GM21528 (cell line): ENCODE results near the gene SLC43A3.

Source experiments
- ATAC-seq: cut with Tn5 transposase; IDR thresholded peaks from one replicate; pipeline ENCODE4 v1.9.1; 2021; ENCODE audit warnings: mild to moderate bottlenecking, moderate library complexity; ENCODE audit not compliant: unreplicated experiment, low FRiP score

The SLC43A3 gene

GRCh38 chr11:57426929-57427726, at the start of gene SLC43A3:
TSS of gene SLC43A3 (minus strand) at chr11:57427121. CDS start at chr11:57426172, 949 bp downstream.
- peak; percentile 59 for ATAC-seq

DNA sequence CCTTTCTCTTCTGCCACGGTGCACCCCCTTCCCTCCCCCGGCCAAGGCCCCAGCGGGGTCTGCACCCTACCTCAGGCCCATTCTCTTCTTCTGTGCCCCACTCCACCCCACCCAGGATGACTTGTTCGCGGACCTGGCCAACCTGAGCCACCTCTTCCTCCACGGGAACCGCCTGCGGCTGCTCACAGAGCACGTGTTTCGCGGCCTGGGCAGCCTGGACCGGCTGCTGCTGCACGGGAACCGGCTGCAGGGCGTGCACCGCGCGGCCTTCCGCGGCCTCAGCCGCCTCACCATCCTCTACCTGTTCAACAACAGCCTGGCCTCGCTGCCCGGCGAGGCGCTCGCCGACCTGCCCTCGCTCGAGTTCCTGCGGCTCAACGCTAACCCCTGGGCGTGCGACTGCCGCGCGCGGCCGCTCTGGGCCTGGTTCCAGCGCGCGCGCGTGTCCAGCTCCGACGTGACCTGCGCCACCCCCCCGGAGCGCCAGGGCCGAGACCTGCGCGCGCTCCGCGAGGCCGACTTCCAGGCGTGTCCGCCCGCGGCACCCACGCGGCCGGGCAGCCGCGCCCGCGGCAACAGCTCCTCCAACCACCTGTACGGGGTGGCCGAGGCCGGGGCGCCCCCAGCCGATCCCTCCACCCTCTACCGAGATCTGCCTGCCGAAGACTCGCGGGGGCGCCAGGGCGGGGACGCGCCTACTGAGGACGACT, 49.3 kb upstream of the SLC43A3 start:
- ATAC-seq: peak; percentile 30

GRCh38 chr11:57475671-57476046, 48.7 kb upstream of the SLC43A3 start:
- peak; percentile 16 for ATAC-seq

DNA sequence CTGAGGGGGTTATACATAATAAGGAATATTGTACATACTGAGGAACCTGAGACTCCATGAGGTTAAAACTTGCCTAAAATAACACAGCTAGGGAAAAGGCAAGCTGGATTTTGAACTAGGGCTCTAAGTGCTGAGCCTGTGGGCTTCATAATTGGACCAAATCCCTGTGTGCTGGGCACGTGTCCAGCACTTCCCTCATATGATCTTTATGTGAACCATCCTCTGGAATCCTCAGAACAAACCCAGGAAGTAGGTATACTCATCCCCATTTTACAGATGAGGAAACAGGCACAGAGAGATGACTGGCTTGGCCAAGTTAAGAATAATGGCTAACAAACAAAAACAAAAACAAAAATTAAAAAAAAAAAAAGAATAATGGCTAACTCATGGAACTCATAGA, 48.3 kb upstream of the SLC43A3 start:
- no peak for ATAC-seq

DNA sequence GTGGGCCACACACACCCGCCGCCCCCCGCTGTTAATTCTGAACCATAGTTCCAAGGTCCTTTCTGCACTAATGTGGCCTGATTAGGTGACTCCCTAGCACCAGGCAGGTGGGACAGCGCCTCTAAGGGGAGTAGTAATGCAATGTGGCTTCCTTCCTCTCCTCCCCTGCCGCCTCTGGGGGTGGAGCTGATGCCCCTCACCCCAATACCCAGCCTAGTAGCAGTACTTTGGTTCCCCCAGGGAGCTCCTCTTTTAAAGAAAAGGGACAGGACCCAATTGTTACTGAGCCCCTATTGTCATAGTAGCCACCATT, 47.8 kb upstream of the SLC43A3 start:
- ATAC-seq: no peak

- no peak for ATAC-seq
These were observed 47.3 kb upstream of the SLC43A3 start for GRCh38 chr11:57474017-57474802.

- no peak for ATAC-seq
These were observed 46.4 kb upstream of the SLC43A3 start for GRCh38 chr11:57473285-57473841.

DNA sequence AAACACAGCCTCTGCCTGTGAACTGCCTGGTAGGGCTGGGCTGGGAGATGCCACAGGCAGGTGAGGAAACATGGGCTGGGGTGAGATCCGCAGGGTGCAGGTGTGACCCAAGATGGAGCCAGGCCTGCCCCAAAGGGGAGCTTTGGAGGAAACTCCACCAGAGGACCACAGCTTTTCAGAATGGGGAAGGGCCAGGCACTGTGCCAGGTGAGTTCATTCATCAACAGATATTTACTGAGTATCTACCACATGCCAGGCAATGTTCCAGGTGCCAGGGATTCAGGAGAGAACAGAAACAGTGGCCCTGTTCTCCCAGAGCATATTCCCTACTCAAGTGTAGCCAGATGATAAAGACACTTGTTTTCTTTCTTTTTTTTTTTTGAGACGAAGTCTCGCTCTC, 44.6 kb upstream of the SLC43A3 start:
- no peak for ATAC-seq

GRCh38 chr11:57469268-57469667, 42.3 kb upstream of the SLC43A3 start:
- no peak for ATAC-seq

- ATAC-seq: no peak
These were observed 41.4 kb upstream of the SLC43A3 start for GRCh38 chr11:57468276-57468675.

GRCh38 chr11:57467508-57468157, 40.7 kb upstream of the SLC43A3 start:
- no peak for ATAC-seq

DNA sequence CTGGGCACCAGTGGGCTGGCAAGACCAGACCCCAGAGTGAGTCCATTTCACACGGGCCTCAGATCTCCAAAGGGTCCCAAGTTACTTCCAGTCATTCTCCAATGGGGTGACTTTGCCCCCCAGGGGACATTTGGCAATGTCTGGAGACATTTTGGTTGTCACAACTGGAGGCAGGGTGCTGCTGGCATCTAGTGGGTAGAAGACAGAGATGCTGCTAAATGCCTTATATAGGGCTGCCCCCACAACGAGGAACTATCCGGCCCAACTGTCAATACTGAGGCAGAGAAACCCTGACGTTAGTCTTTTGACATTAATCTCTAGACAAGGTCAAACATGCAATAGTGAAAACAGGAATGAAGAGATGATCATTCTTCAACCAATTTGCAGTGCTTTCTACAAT, 39.8 kb upstream of the SLC43A3 start:
- no peak for ATAC-seq

DNA sequence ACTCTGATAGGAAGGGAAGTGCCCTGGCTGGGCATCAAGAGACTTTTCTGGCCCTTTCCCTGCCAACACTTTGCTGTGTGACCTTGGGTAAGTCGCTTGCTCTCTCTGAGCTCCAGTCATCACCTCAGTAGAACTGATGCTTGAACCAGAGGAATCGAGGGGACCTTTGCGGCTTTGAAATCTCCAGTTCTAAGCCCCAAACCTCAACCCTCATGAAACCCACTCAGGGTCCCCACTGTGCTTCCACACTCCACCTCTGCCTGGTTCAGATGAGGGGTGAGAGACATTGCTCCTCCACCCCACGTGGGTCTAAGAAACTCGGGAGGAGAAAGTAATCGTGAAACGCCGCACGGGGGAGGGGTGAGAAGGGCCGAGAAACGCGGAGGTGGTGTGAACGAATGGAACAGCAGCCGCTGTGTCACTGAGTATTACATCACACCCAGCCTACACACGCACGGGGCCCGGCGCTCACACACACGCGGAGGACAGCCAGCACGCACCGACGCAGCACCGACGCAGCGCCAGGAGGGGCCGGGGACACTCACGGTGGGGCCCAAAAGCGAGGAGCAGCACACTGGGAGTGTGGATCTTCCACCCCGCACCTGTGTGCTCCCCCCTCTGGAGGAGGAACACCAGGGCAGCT, 37.7 kb upstream of the SLC43A3 start:
- no peak for ATAC-seq

DNA sequence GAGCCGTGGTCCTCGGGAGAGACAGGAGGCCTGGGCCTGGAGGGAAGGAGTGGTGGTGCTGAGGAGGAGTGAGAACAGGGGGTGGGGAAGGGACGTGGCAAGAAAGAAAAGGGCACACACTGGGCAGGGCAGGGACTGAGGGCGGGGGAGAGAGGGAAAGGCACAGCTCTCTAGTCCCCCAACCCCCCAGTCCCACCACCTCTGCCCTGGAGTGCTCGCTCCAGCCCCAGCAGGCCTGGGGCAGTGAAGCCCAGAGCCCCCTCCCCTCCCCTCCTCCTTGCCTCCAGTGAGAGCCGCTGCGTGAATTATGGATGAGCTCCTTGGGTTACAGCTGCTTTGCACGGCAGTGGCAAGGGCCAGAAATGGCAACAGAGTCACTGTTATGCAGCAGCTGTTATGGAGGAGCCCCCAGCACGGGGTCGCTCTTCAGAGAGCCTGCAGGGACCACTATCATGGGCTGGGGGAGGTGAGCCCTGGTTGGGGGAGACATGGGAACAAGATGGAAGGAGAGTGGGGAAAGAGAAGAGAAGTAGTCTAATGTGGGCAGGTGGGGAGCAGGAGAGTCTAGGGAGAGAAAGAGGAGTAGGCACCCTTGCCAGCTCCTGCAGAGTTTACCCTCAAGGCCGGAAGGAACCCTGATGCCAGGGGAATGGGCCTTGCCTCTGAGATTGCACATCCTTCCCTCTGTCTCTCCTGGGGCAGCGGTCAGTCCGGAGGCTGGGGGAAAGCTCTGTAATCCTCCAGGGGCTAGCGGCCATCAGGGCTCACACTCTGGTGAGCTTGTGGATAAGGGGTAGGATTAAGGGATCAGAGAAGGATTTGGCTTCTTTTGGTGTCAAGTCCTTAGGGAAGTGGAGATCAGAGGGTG, 37.0 kb upstream of the SLC43A3 start:
- no peak for ATAC-seq

DNA sequence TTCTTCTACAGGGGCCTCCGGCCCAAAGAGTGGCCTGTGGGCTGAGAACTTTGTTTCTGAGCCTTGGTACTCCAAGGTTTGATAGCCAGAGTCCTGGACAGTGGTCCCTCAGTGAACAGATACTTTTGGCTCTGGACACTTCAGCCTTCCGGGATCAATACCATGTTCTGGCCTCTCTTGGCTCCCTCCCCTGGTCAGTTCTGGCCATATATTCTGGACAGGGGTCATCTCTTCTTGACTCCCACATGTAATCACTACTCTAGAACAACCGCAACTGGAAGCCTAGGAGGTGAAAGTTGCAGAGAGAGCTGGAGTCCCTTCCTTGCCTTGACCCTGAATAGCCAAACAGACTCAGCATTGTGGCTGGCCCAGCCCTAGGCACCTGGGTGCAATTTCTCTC, 35.7 kb upstream of the SLC43A3 start:
- no peak for ATAC-seq

DNA sequence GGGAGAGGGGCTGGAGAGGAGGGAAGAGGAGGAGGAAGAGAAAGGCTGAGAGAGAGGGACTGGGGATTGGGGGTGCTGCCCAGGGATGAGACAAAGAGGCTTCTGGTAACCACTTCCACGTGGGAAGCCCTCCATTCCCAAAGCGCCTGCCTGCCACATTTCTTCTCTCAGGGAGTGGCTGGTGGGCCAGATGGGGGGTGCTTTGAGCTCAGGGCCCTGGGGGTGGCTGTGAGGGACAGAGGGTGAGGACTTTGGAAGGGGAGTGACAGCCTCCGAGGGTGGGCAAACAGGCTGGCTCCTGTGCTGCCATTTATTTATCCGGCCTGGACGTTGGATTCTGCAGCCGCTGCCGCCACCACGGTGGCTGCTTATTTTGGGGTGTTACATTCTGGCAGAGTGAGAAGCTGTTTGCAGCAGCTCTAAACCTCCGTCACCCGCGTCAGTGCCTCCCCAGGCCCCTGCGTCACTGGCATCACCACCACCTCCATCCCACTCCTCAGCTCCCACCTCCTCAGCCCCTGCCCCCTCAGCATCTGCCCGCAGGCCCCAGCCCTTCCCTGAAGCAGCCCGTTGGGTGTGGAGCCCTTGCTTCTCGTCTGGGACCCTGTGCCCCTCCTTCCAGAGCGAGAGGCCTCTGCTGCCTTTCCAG, 35.0 kb upstream of the SLC43A3 start:
- no peak for ATAC-seq

DNA sequence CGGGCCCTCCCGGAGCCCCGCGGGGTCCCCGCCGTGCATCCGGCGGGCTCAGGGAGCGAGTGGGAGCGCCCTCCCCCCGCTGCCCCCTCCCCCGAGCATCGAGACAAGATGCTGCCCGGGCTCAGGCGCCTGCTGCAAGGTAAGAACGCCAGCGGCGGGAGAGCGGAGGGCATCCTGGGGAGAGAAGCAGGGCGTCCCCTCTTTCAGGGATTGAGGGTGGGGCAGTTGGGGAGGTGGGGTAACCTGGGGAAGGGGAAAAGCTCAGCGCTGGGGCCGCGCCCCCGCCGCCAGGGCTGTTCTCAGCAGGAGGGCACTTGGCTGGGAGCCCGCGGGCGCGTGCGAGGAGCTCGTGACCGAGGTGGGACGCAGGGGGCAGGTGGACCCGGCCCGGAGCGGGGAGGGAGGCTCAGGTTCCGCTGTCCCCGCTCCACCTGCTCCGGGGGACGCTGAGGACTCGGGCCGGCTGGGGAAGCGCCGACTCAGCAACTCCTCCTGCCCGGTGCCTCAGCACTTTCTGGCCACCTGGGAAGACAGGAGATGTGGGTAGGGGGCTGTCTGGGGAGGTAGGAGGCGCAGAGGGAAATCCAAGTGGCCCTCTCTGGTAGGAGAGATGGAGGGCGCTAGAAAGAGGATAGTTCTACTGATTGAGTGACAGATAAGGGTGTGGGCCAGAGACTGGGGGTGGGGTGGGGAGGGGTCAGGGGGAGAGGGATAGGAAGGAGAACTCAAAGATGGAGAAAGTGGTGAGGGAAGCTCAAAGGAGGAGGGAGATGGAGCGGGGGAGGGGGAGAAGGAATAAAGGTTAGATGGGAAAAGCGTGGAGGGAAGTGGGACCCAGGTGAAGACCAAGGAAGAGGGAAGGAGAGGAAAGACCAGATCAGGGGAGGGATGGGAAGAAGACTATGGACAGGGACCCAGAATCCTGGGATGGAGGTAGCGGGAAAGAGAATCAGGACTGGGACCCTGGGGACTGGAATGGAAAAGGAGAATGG, 34.1 kb upstream of the SLC43A3 start:
- ATAC-seq: no peak
